ENCODE measurements around the gene ENTHD1. TPM values are rescaled to one million over a fixed set of nuclear protein-coding genes. Genes with fewer than 3 reads are reported as not detected.

The ENTHD1 gene
- total and polyA plus RNA-seq, 10 of the 15 experiments (the other 5 are each of a cell fraction or from before 2014, with no cell fraction given), result 0.09 to 0.52 (median 0.21) TPM; not detected in 1

GRCh38 chr22:39738746-39739145, 154.8 kb downstream of the ENTHD1 start:
- Histone ChIP-seq H3K4me3 (no peak overlapping the region), H3K36me3 (ENCODE audit: control insufficient read depth in 2 of 2, insufficient read depth in 2 of 2, low read length in 1 of 2) (no peaks in the 10 kb centered on the region), H3K4me2 (ENCODE audit: control insufficient read depth, insufficient read depth) (no peak overlapping the region), H3K4me1 (ENCODE audit: control insufficient read depth, insufficient read depth, low read length) (no peaks in the 10 kb centered on the region), H3K9me3 (replicated peaks; ENCODE audit: control insufficient read depth, insufficient read depth, low read length) (peaks cover 4% of the 10 kb centered on the region), H2AFZ (ENCODE audit: control insufficient read depth, low read depth, low read length) (no peak overlapping the region), H3K27ac (ENCODE audit: control insufficient read depth, insufficient read depth) (no peak overlapping the region), H3K27me3 (replicated peaks in 1 of 2; ENCODE audit: control insufficient read depth in 2 of 2, insufficient read depth in 2 of 2, low read length in 1 of 2) (no peaks in the 10 kb centered on the region), H3K79me2 (ENCODE audit: control insufficient read depth, insufficient read depth, low read length) (no peaks in the 10 kb centered on the region), H3K9ac (ENCODE audit: control insufficient read depth, insufficient read depth, low read length) (no peak overlapping the region), H4K20me1 (ENCODE audit: control insufficient read depth, insufficient read depth) (no peaks in the 10 kb centered on the region)
- ChIA-PET RAD21 (ENCODE audit: unreplicated experiment) (no interaction called here), SMC1A (ENCODE audit: uncharacterized antibody, unreplicated experiment) (interaction anchor here (0.6 to 1.2 kb wide), 2 partner anchors 10 to 172 kb away, joined by 3 to 5 read pairs; no protein-coding TSS in a partner anchor), POLR2A (no interaction called here), CTCF (interaction anchor here (0.7 to 2.3 kb wide), 3 partner anchors 12 to 1392 kb away, joined by 3 to 5 read pairs (median 4); no protein-coding TSS in a partner anchor)
- in situ Hi-C loops (cut with MboI) (no loop called here), intact Hi-C loops (cut with micrococcal nuclease; ENCODE audit: unreplicated experiment) (no loop called here)
- ATAC-seq, result no peak
- 27% methylated on average over 1 of the region's 1 CpG for WGBS (ENCODE audit: insufficient coverage, insufficient replicate concordance, low lambda C conversion rate, missing lambda C conversion rate)
- FAIRE-seq, result no peak
- TF ChIP-seq LARP7 (IDR thresholded peaks at IDR 0.05) (no peak), TAF1 (IDR thresholded peaks at IDR 0.05; ENCODE audit: borderline replicate concordance, low read depth, low read length) (no peak), TBL1XR1 (IDR thresholded peaks at IDR 0.05; ENCODE audit: low read depth, low read length) (no peak), KDM1A (IDR thresholded peaks at IDR 0.05; ENCODE audit: borderline replicate concordance) (no peak), BHLHE40 (IDR thresholded peaks at IDR 0.05; ENCODE audit: borderline replicate concordance in 1 of 2, low read depth in 2 of 2, low read length in 1 of 2) (no peak), RUNX3 (IDR thresholded peaks at IDR 0.05; ENCODE audit: low read length) (no peak), MTA3 (IDR thresholded peaks at IDR 0.05; ENCODE audit: borderline replicate concordance, low read length) (no peak), HCFC1 (IDR thresholded peaks at IDR 0.05; ENCODE audit: low read length) (no peak), SREBF2 (IDR thresholded peaks at IDR 0.05; ENCODE audit: low read length) (no peak), RB1 (IDR thresholded peaks at IDR 0.05; ENCODE audit: borderline replicate concordance) (no peak), ATF7 (IDR thresholded peaks at IDR 0.05; ENCODE audit: low read depth) (no peak)
- TF ChIP-seq, protein P1, sequence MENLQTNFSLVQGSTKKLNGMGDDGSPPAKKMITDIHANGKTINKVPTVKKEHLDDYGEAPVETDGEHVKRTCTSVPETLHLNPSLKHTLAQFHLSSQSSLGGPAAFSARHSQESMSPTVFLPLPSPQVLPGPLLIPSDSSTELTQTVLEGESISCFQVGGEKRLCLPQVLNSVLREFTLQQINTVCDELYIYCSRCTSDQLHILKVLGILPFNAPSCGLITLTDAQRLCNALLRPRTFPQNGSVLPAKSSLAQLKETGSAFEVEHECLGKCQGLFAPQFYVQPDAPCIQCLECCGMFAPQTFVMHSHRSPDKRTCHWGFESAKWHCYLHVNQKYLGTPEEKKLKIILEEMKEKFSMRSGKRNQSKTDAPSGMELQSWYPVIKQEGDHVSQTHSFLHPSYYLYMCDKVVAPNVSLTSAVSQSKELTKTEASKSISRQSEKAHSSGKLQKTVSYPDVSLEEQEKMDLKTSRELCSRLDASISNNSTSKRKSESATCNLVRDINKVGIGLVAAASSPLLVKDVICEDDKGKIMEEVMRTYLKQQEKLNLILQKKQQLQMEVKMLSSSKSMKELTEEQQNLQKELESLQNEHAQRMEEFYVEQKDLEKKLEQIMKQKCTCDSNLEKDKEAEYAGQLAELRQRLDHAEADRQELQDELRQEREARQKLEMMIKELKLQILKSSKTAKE (IDR thresholded peaks at IDR 0.05; ENCODE audit: low read depth, poor library complexity, severe bottlenecking), result no peak
- BruUV-seq (replicated peaks), result no TSS peak
- DNase-seq (ENCODE audit: low read depth, low spot score), result no peak

Measured in GM12878 (cell line).